Trophoblast cell (in vitro differentiated cells and primary cell): Measurements from ENCODE around the gene CEP164.

Source experiments
- DNase-seq, 2 donors: peaks; one replicate each; pipeline ENCODE4 v3.0.0-alpha.2; 2016
- H2AFZ ChIP-seq: 2 replicates; pipeline ENCODE4 v1.6.1; 2013; ENCODE audit warnings: low read length, moderate library complexity, mild to moderate bottlenecking; ENCODE audit not compliant: insufficient read depth, poor library complexity
- H2AK5ac ChIP-seq: 2 replicates; pipeline ENCODE4 v1.6.1; 2013; ENCODE audit warnings: mild to moderate bottlenecking, low read length
- H2BK120ac ChIP-seq: 2 replicates; pipeline ENCODE4 v1.6.1; 2013; ENCODE audit warnings: low read length, mild to moderate bottlenecking, moderate library complexity; ENCODE audit not compliant: insufficient read depth, poor library complexity
- H2BK12ac ChIP-seq: 2 replicates; pipeline ENCODE4 v1.6.1; 2013; ENCODE audit warnings: mild to moderate bottlenecking, low read length, moderate library complexity
- H2BK5ac ChIP-seq: 2 replicates; pipeline ENCODE4 v1.6.1; 2013; ENCODE audit warnings: low read length, low read depth, moderate library complexity, mild to moderate bottlenecking; ENCODE audit not compliant: poor library complexity
- H3K14ac ChIP-seq: 2 replicates; pipeline ENCODE4 v1.6.1; 2013; ENCODE audit warnings: mild to moderate bottlenecking, low read length
- H3K18ac ChIP-seq: 2 replicates; pipeline ENCODE4 v1.6.1; 2013; ENCODE audit warnings: mild to moderate bottlenecking, low read length
- H3K23ac ChIP-seq: 2 replicates; pipeline ENCODE4 v1.6.1; 2013; ENCODE audit warnings: low read length
- H3K27ac ChIP-seq: 2 replicates; pipeline ENCODE4 v1.5.1; 2013; ENCODE audit warnings: low read depth, mild to moderate bottlenecking, inconsistent platforms, low read length, moderate library complexity
- H3K27me3 ChIP-seq: 2 replicates; pipeline ENCODE4 v1.6.1; 2013; ENCODE audit warnings: inconsistent platforms, mild to moderate bottlenecking, low read length, moderate library complexity; ENCODE audit not compliant: insufficient read depth
- H3K36me3 ChIP-seq, 2 experiments: 1 replicate in 1 of 2; 2 replicates in 1 of 2; pipeline ENCODE4 v1.6.1; 2013; ENCODE audit warnings: low read length in 2 of 2, mild to moderate bottlenecking in 2 of 2, moderate library complexity in 1 of 2; ENCODE audit not compliant: insufficient read depth in 2 of 2, control insufficient read depth in 1 of 2
- H3K4ac ChIP-seq: 2 replicates; pipeline ENCODE4 v1.6.1; 2013; ENCODE audit warnings: low read depth, mild to moderate bottlenecking, low read length, moderate library complexity
- H3K4me1 ChIP-seq, 2 experiments: 1 replicate in 1 of 2; 2 replicates in 1 of 2; pipeline ENCODE4 v1.6.1; 2013; ENCODE audit warnings: low read length in 2 of 2, mild to moderate bottlenecking in 2 of 2, moderate library complexity in 1 of 2; ENCODE audit not compliant: insufficient read depth in 2 of 2, control insufficient read depth in 1 of 2
- H3K4me2 ChIP-seq: 2 replicates; pipeline ENCODE4 v1.6.1; 2013; ENCODE audit warnings: inconsistent platforms, mild to moderate bottlenecking, low read length, moderate library complexity
- H3K4me3 ChIP-seq: 2 replicates; pipeline ENCODE4 v1.5.1; 2013; ENCODE audit warnings: mild to moderate bottlenecking, low read depth, low read length, inconsistent platforms
- H3K79me1 ChIP-seq: one replicate; pipeline ENCODE4 v1.6.1; 2013; ENCODE audit warnings: low read length
- H3K79me2 ChIP-seq: 2 replicates; pipeline ENCODE4 v1.6.1; 2013; ENCODE audit warnings: low read length, mild to moderate bottlenecking; ENCODE audit not compliant: control insufficient read depth, insufficient read depth, poor library complexity
- H3K9ac ChIP-seq: 2 replicates; pipeline ENCODE4 v1.6.1; 2013; ENCODE audit warnings: mild to moderate bottlenecking, low read length
- H3K9me3 ChIP-seq: 2 replicates; pipeline ENCODE4 v1.6.1; 2013; ENCODE audit warnings: low read depth, mild to moderate bottlenecking, control low read depth, inconsistent platforms, low read length; ENCODE audit not compliant: insufficient read depth
- H4K12ac ChIP-seq: 2 replicates; pipeline ENCODE4 v1.6.1; 2013; ENCODE audit warnings: low read depth, mild to moderate bottlenecking, low read length, moderate library complexity
- H4K8ac ChIP-seq: 2 replicates; pipeline ENCODE4 v1.6.1; 2013; ENCODE audit warnings: low read depth, mild to moderate bottlenecking, low read length, moderate library complexity
- H4K91ac ChIP-seq: one replicate; pipeline ENCODE4 v1.6.1; 2013; ENCODE audit warnings: low read depth, mild to moderate bottlenecking, low read length, moderate library complexity
- WGBS: extraction: QIAGEN DNeasy Blood & Tissue Kit; methylation state at CpG from one replicate; pipeline ENCODE4 v1.1.7; 2013; ENCODE audit warnings: missing lambda C conversion rate; ENCODE audit not compliant: insufficient read length, insufficient coverage; ENCODE audit errors: extremely low coverage; 5-methylcytosine and 5-hydroxymethylcytosine counted together

Gene CEP164

GRCh38 chr11:117337076-117337475 lies 9.4 kb downstream of the CEP164 start:
- H3K27me3 ChIP-seq: no peaks in the 10 kb centered on the region
- WGBS: no CpG with 5 or more reads among the region's 4 CpGs
- no peak overlapping the region for H2BK12ac ChIP-seq
- H4K12ac ChIP-seq: no peak overlapping the region
- DNase-seq: no peak
- H3K9ac ChIP-seq: no peak overlapping the region
- no peak overlapping the region for H3K23ac ChIP-seq
- no peak overlapping the region for H2BK5ac ChIP-seq
- no peaks in the 10 kb centered on the region for H3K9me3 ChIP-seq
- H4K91ac ChIP-seq: no peak overlapping the region
- H3K27ac ChIP-seq: no peak overlapping the region
- peaks cover 0 to 2% of the 10 kb centered on the region in 2 experiments for H3K36me3 ChIP-seq
- no peak overlapping the region for H3K4me3 ChIP-seq
- H3K14ac ChIP-seq: no peak overlapping the region
- H2AK5ac ChIP-seq: no peak overlapping the region
- H4K8ac ChIP-seq: no peak overlapping the region
- H3K4me2 ChIP-seq: no peak overlapping the region
- H3K79me1 ChIP-seq: no peaks in the 10 kb centered on the region
- H2BK120ac ChIP-seq: no peak overlapping the region
- H3K4me1 ChIP-seq: peaks cover 0 to 2% of the 10 kb centered on the region in 2 experiments
- no peaks in the 10 kb centered on the region for H3K79me2 ChIP-seq
- H2AFZ ChIP-seq: no peak overlapping the region
- no peak overlapping the region for H3K18ac ChIP-seq
- H3K4ac ChIP-seq: no peak overlapping the region

GRCh38 chr11:117345039-117345438 lies 17.4 kb downstream of the CEP164 start:
- Histone ChIP-seq H3K23ac (no peak overlapping the region), H3K9me3 (no peaks in the 10 kb centered on the region), H3K4me3 (no peak overlapping the region), H3K36me3 (peaks cover 6 to 11% of the 10 kb centered on the region in 2 experiments), H3K18ac (no peak overlapping the region), H3K27me3 (no peaks in the 10 kb centered on the region), H3K4me2 (no peak overlapping the region), H3K9ac (no peak overlapping the region), H3K4ac (no peak overlapping the region), H2BK120ac (no peak overlapping the region), H3K79me1 (no peaks in the 10 kb centered on the region), H3K79me2 (no peaks in the 10 kb centered on the region), H3K14ac (no peak overlapping the region), H2AK5ac (no peak overlapping the region), H3K27ac (no peak overlapping the region), H4K91ac (no peak overlapping the region), H2AFZ (no peak overlapping the region), H2BK5ac (no peak overlapping the region), H4K12ac (no peak overlapping the region), H3K4me1 (no peaks in the 10 kb centered on the region), H2BK12ac (no peak overlapping the region), H4K8ac (no peak overlapping the region)
- no CpG with 5 or more reads among the region's 2 CpGs for WGBS
- no peak for DNase-seq

- H4K91ac ChIP-seq: no peak overlapping the region
- DNase-seq: no peak
- peaks cover 0 to 6% of the 10 kb centered on the region in 2 experiments for H3K4me1 ChIP-seq
- H4K8ac ChIP-seq: no peak overlapping the region
- H3K9me3 ChIP-seq: no peaks in the 10 kb centered on the region
- H3K4ac ChIP-seq: no peak overlapping the region
- H2BK12ac ChIP-seq: no peak overlapping the region
- no peak overlapping the region for H2AFZ ChIP-seq
- no peak overlapping the region for H3K27ac ChIP-seq
- H3K27me3 ChIP-seq: no peaks in the 10 kb centered on the region
- no peak overlapping the region for H2BK120ac ChIP-seq
- H3K4me3 ChIP-seq: no peak overlapping the region
- H3K79me1 ChIP-seq: no peaks in the 10 kb centered on the region
- H3K36me3 ChIP-seq: peaks cover 9 to 19% of the 10 kb centered on the region in 2 experiments
- WGBS: no CpG with 5 or more reads among the region's 4 CpGs
- no peak overlapping the region for H2BK5ac ChIP-seq
- no peak overlapping the region for H2AK5ac ChIP-seq
- H3K79me2 ChIP-seq: no peaks in the 10 kb centered on the region
- no peak overlapping the region for H4K12ac ChIP-seq
- no peak overlapping the region for H3K18ac ChIP-seq
- no peak overlapping the region for H3K23ac ChIP-seq
- no peak overlapping the region for H3K14ac ChIP-seq
- H3K9ac ChIP-seq: no peak overlapping the region
- no peak overlapping the region for H3K4me2 ChIP-seq
Observed at GRCh38 chr11:117354550-117354949, 26.9 kb downstream of the CEP164 start.

- Histone ChIP-seq H2AK5ac (no peak overlapping the region), H3K4me3 (no peak overlapping the region), H2BK5ac (no peak overlapping the region), H3K18ac (no peak overlapping the region), H4K91ac (no peak overlapping the region), H4K12ac (no peak overlapping the region), H4K8ac (no peak overlapping the region), H3K9ac (no peak overlapping the region), H3K14ac (no peak overlapping the region), H3K9me3 (no peaks in the 10 kb centered on the region), H3K79me2 (no peaks in the 10 kb centered on the region), H3K27me3 (no peaks in the 10 kb centered on the region), H3K4me2 (no peak overlapping the region), H2BK120ac (no peak overlapping the region), H3K23ac (no peak overlapping the region), H3K79me1 (no peaks in the 10 kb centered on the region), H3K27ac (no peak overlapping the region), H3K4ac (no peak overlapping the region), H3K36me3 (peaks cover 9 to 22% of the 10 kb centered on the region in 2 experiments), H2AFZ (no peak overlapping the region), H3K4me1 (peaks cover 0 to 6% of the 10 kb centered on the region in 2 experiments), H2BK12ac (no peak overlapping the region)
- no CpG with 5 or more reads among the region's 9 CpGs for WGBS
- DNase-seq: peak; percentile 32 to 52
Observed at GRCh38 chr11:117356126-117356890, 28.7 kb downstream of the CEP164 start.
